MM.1S (cell line): ENCODE measurements around the gene PTPRJ.

ENCODE experiments used
- CTCF ChIP-seq: fragments of 300-600 bp; sonication (generic); IDR thresholded peaks from 2 replicates; pipeline ENCODE4 v1.5.1; 2016; ENCODE audit warnings: antibody characterized with exemption, low read length, mixed read lengths
- EZH2 ChIP-seq: fragments of 300-600 bp; sonication (generic); optimal IDR thresholded peaks from 2 replicates; pipeline ENCODE3; 2017; ENCODE audit warnings: low read depth, mild to moderate bottlenecking, antibody characterized with exemption, low read length, mixed read lengths
- EZH2phosphoT487 ChIP-seq: fragments of 300-600 bp; sonication (generic); IDR thresholded peaks from 2 replicates; pipeline ENCODE4 v1.6.1; 2018; ENCODE audit warnings: antibody characterized with exemption, low read length

- TF ChIP-seq EZH2 (no peak), CTCF (no peak), EZH2phosphoT487 (no peak)
Observed at GRCh38 chr11:47994417-47994816, 14.1 kb downstream of the PTPRJ start.
